HG02885 (cell line): Measurements from ENCODE around the gene HOXC5.
"Not testable (repeated sequence)": the region's sequence is repeated elsewhere in the genome, so short reads cannot be mapped to it uniquely, and the experiment has no call there.

ENCODE experiments used
- ATAC-seq: cut with Tn5 transposase; IDR thresholded peaks from one replicate; pipeline ENCODE4 v1.9.1; 2021; ENCODE audit warnings: mild to moderate bottlenecking; ENCODE audit not compliant: unreplicated experiment, poor library complexity

The HOXC5 gene

GRCh38 chr12:54058128-54058768 lies 25.4 kb downstream of the HOXC5 start:
- ATAC-seq = no peak

DNA sequence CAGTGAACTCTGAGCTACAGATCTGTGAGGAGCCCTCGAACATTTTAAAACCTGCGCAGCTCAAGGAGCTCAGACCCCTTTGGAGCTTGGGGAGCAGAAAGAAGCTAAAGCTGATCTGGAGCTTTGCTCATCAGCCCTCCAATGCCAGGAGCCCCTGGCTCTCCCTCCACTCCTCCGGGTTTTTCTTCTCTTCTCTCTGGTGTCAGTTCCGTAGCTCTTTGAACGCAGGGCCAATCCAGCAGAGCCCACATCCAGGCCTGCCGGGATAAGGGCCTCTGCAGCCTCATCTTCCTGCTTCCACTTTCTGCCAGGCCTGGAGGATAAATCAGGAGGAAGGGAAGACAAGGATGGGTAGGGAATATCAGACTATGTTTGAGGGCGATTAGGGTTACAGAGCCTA lies 26.8 kb downstream of the HOXC5 start:
- ATAC-seq = no peak

- ATAC-seq = no peak
These were observed 27.5 kb downstream of the HOXC5 start for GRCh38 chr12:54060174-54060974.

- no peak for ATAC-seq
These were observed 28.3 kb downstream of the HOXC5 start for GRCh38 chr12:54060975-54061778.

GRCh38 chr12:54065677-54066076 lies 32.8 kb downstream of the HOXC5 start:
- ATAC-seq = no peak

DNA sequence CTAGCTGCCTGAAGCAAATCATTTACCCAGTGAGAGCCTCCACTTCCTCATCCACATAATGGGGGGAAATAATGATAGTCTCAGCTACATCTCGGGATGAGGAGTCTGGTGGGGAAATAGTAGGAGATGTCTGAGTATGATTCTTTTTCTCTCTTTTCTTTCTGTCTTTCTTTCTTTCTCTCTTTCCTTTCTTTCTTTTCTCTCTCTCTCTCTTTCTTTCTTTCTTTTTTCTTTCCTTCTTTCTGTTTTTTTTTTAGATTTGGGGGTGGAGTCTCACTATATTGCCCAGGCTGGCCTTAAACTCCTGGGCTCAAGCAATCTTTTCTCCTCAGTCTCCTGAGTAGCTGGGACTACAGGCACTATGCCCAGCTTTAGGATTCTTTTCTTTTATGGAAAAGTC lies 33.6 kb downstream of the HOXC5 start:
- ATAC-seq = no peak

DNA sequence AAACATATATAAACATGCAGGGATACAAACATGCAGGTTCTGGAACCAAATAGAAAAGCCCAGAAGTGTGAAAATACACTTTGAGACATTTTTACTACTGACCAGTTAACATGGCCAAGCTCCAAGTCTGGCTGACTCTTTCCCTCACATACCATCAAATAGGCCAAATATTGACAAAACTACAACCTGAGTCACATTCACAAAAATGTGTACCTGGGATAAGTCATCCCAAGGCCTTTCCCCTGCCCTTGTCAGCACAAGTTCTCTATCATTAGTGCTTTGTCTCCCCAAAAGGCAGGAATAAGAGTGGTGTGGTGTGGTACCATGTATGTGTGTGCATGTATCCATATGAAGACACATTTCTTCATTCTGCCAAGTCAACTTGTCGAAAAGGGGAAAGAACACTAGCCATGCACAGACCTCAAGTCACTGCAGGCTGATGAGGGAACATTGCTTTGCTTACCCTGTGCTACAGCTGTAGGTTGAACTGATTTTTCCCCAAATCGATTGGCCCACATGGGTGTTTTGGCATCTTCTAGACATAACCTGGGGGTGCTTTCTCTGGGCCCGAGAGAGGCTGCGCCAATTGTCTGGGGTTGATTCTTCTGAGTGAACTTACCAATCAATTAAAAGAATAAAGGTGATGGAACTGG lies 35.7 kb downstream of the HOXC5 start:
- ATAC-seq = no peak

DNA sequence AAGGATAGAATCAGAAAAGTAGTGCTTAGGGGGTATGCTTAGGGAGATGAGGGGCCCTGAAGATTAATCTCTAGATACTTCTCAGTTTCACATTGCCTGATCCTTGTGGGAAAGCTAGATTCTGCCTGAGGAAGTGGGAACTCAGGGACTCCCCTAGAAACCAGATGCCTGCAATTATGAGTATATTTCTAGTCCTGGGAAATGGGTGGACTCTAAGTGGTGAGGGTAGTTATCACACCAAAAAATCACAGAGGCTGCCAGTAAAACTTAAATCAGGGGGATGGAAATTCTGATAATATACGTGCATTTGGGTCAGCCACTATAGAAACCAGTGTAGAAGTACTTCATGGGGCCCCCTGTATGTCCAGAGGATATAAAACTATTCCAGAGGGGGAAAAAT lies 39.1 kb downstream of the HOXC5 start:
- no peak for ATAC-seq

- ATAC-seq = no peak
These were observed 41.5 kb downstream of the HOXC5 start for GRCh38 chr12:54074308-54074707.

- no peak for ATAC-seq
These were observed 42.6 kb downstream of the HOXC5 start for GRCh38 chr12:54075409-54075808.

DNA sequence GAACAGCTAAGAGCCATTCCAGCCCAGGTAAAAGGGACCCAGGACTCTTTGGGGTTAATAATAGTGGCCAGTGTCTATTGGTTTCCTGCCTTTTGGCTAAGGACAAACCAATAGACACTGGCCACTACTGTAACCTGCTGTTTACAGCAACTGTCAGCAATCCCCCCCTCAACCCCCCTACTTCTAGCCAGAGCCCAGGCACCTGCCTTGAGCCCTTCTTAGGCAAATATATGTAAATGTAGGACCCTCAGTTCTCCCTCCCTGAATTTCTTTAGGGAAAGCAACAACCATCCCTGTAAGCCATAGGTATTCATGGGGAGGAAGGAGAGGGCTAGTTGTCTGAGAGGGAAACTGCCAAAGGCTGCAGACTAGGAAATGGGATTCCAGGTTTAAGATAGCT lies 43.1 kb downstream of the HOXC5 start:
- ATAC-seq = no peak

DNA sequence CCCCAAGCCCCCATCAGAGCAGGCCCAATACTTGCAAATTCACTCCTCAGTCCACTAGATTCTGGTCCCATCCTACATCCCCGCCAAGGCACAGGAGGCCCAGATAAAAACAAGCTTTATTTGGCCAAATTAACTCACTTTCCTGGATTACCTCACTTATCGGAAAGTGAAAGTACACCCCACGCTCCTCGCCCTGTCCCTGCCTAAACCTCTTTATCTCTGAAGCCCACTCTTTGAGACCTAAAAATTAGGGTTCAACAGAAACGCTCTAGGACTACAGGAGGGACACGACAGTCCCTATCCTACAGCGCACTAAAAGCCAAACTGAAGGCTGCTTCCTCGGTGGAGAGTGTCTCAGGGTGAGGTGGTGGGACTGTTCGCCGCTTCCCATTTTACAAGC lies 45.0 kb downstream of the HOXC5 start:
- ATAC-seq = not testable (repeated sequence)

GRCh38 chr12:54079115-54079514 lies 46.3 kb downstream of the HOXC5 start:
- ATAC-seq = not testable (repeated sequence)

- not testable (repeated sequence) for ATAC-seq
These were observed 47.4 kb downstream of the HOXC5 start for GRCh38 chr12:54080008-54080924.

DNA sequence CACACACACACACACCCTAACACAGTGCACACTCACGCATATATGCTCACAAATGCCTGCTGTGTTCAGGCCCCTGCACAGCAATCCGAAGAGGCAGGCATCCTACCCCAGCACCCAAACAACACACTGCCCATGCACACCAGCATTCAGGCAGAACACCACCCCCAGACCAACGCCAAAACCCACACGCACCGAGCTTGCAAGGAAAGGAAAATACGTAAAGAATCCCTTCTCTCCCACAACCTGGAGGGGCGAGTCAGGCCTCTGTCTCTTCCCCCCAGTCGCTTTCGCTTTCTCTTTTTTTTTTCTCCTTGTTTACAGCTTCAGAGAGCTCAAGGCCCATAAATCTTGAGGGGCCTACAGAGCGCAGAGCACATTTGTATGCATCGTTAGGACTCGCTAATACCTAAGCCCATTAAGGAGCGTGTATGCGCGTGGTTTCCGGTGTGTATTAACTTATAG lies 48.2 kb downstream of the HOXC5 start:
- ATAC-seq = not testable (repeated sequence)

DNA sequence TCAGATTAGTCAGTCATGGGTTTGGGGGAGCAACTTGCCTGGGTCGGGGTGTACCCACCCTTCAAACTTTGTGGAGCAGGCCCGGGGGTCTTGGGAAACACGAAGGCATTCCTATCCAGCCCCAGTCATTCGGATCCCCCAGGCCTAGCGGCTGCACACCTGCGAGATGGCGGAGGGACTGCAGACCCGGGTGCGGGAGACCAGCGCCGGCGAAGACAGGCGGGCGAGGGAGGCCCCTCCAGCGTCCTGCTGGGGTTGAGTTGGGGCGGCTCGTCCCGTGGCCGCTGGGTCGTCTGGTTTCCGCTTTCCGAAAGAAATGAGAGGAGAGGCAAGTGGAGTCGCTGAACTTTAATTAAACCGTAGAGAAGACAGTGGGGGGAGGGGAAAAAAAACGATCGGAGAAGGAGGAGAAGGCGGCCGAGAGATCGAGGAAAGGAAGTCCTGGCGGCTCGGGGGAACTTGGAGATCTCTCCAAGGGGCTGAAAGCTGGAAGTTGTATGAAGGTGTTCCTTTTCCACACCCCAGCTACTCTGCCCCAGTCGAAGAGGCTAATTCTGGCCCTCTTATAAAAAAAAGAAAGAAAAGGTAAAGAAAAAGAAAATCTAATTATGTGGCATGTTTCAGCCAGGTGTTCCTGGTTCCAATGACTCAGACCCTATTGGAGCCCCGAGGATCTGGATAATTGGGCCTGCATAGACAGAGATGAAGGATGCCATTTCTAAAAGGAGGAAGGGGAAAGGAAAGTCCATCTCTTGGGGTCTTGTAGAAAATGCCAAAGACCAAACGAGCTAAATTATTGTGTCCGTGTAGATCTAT lies 48.9 kb downstream of the HOXC5 start:
- not testable (repeated sequence) for ATAC-seq

DNA sequence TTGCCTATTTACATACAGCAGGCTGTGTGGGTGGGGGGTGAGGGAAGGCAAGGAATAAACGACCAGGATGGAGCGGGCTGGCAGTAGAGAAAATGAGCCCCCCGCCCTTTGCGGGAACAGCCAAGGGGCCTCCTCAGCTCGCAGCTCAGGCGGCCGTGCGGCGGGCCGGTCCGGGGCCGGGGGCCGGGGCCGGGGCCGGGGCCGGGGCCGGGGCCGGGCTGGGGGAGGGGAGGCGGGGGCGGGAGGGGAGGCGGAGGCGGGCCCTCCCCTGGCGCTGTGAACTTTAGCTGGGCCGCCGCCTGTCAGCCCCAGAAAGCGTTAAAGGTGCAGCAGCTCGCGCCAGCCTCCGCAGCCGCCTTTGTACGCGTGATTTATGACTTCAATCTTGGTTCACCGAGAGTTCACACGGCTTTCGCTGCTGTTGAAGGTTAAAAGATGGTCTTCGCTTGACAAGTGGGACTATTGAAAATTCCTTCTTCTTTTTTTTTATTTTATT lies 49.6 kb downstream of the HOXC5 start:
- no peak for ATAC-seq
